PFSK-1 (cell line): ENCODE results near the gene LSM4.

Experiments
- FOXP2 ChIP-seq: optimal IDR thresholded peaks from 2 replicates; pipeline ENCODE3; 2011; ENCODE audit warnings: borderline replicate concordance, control low read depth, inconsistent platforms; ENCODE audit not compliant: insufficient read depth; ENCODE audit errors: extremely low read length, extremely low read depth
- POLR2AphosphoS5 ChIP-seq: IDR thresholded peaks from 2 replicates; pipeline ENCODE4 v1.6.1; 2012; ENCODE audit warnings: low read depth, mild to moderate bottlenecking, control low read depth, low read length, moderate library complexity
- SIN3A ChIP-seq: IDR thresholded peaks from 2 replicates; pipeline ENCODE4 v1.6.1; 2012; ENCODE audit warnings: mild to moderate bottlenecking, low read length, moderate library complexity, borderline replicate concordance; ENCODE audit not compliant: insufficient read depth
- TAF1 ChIP-seq: IDR thresholded peaks from 2 replicates; pipeline ENCODE4 v1.6.1; 2012; ENCODE audit warnings: low read length, control low read depth, borderline replicate concordance; ENCODE audit not compliant: insufficient read depth
- TF ChIP-seq, protein P1 (sequence below), 2 experiments: IDR thresholded peaks; 2 replicates each; pipeline versions ENCODE4 v1.6.1 to v1.8.0; 2011 to 2012; ENCODE audit warnings: low read depth in 2 of 2, low read length in 2 of 2, control low read depth in 1 of 2, inconsistent platforms in 1 of 2, mild to moderate bottlenecking in 1 of 2, moderate library complexity in 1 of 2; ENCODE audit not compliant: insufficient read depth in 1 of 2

DNA sequence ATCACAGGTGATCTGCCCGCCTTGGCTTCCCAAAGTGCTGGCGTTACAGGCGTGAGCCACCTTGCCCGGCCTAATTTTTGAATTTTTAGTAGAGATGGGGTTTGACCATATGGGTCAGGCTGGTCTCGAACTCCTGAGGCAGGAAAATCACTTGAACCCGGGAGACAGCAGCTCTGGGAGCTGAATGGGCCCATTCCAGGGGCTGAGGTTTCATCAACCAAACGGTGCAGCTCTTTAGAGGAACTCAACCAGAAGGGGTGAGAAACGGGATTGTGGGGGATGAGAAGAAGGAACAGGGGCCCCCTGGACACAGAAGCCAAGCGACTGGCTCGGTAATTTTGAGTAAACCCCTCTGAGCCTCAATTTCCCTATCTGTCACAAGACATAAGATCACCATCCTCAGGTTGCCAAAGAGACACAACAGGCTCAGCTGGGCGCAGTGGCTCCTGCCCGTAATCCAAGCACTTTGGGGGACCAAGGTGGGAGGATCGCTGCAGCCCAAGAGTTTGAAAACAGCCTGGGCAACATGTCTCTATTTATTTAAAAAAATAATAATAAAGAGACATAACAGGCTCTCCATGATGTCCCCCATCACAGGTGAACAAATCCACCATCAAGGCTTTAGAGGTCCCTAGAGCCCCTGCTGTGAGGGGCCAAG is 49.2 kb downstream of the LSM4 start:
- TF ChIP-seq POLR2AphosphoS5 (no peak), SIN3A (no peak), TAF1 (no peak), FOXP2 (no peak)
- TF ChIP-seq, protein P1, sequence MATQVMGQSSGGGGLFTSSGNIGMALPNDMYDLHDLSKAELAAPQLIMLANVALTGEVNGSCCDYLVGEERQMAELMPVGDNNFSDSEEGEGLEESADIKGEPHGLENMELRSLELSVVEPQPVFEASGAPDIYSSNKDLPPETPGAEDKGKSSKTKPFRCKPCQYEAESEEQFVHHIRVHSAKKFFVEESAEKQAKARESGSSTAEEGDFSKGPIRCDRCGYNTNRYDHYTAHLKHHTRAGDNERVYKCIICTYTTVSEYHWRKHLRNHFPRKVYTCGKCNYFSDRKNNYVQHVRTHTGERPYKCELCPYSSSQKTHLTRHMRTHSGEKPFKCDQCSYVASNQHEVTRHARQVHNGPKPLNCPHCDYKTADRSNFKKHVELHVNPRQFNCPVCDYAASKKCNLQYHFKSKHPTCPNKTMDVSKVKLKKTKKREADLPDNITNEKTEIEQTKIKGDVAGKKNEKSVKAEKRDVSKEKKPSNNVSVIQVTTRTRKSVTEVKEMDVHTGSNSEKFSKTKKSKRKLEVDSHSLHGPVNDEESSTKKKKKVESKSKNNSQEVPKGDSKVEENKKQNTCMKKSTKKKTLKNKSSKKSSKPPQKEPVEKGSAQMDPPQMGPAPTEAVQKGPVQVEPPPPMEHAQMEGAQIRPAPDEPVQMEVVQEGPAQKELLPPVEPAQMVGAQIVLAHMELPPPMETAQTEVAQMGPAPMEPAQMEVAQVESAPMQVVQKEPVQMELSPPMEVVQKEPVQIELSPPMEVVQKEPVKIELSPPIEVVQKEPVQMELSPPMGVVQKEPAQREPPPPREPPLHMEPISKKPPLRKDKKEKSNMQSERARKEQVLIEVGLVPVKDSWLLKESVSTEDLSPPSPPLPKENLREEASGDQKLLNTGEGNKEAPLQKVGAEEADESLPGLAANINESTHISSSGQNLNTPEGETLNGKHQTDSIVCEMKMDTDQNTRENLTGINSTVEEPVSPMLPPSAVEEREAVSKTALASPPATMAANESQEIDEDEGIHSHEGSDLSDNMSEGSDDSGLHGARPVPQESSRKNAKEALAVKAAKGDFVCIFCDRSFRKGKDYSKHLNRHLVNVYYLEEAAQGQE (IDR thresholded peaks at IDR 0.05; ENCODE audit: insufficient read depth in 1 of 2, low read depth in 2 of 2, low read length in 2 of 2), result no peak
